Stimulated activated CD8-positive, alpha-beta memory T cell treated with anti-CD3 and anti-CD28 coated beads, Interleukin-15, amount 100 ng/mL, for 1 hour (primary cell): ENCODE results near the gene PEX26.
"Not testable (repeated sequence)": the region's sequence is repeated elsewhere in the genome, so short reads cannot be mapped to it uniquely, and the experiment has no call there.

Source experiments
- DNase-seq: peaks from one replicate; pipeline ENCODE4 v3.0.0-alpha.2; 2020; ENCODE audit warnings: low read depth

Gene PEX26

GRCh38 chr22:18096823-18097222, 19.0 kb downstream of the PEX26 start:
- no peak for DNase-seq

GRCh38 chr22:18100781-18101180, 23.0 kb downstream of the PEX26 start:
- no peak for DNase-seq

- DNase-seq, result no peak
Measured at GRCh38 chr22:18101536-18101935, 23.7 kb downstream of the PEX26 start.

GRCh38 chr22:18103527-18104269, 25.9 kb downstream of the PEX26 start:
- DNase-seq, result no peak

GRCh38 chr22:18104566-18104965, 26.8 kb downstream of the PEX26 start:
- DNase-seq, result no peak

GRCh38 chr22:18105981-18106380, 28.2 kb downstream of the PEX26 start:
- not testable (repeated sequence) for DNase-seq

GRCh38 chr22:18106550-18107341, 29.0 kb downstream of the PEX26 start:
- DNase-seq, result not testable (repeated sequence)

- no peak for DNase-seq
Measured at GRCh38 chr22:18108187-18108586, 30.4 kb downstream of the PEX26 start.

GRCh38 chr22:18109410-18110193, 31.8 kb downstream of the PEX26 start:
- no peak for DNase-seq

GRCh38 chr22:18110194-18110953, 32.6 kb downstream of the PEX26 start, which contains the start of gene TUBA8:
Gene TUBA8 (plus strand): TSS chr22:18110809. CDS start chr22:18110866, 57 bp downstream.
- DNase-seq, result no peak

GRCh38 chr22:18110954-18111758, 33.4 kb downstream of the PEX26 start:
- DNase-seq, result no peak

- no peak for DNase-seq
Measured at GRCh38 chr22:18111759-18112330, 34.1 kb downstream of the PEX26 start.

GRCh38 chr22:18112440-18112839, 34.6 kb downstream of the PEX26 start:
- DNase-seq, result no peak

- DNase-seq, result no peak
Measured at GRCh38 chr22:18113680-18114394, 36.0 kb downstream of the PEX26 start.

- no peak for DNase-seq
Measured at GRCh38 chr22:18114495-18114894, 36.7 kb downstream of the PEX26 start.

- no peak for DNase-seq
Measured at GRCh38 chr22:18114976-18115652, 37.3 kb downstream of the PEX26 start.

GRCh38 chr22:18115906-18116371, 38.1 kb downstream of the PEX26 start:
- DNase-seq, result no peak

- DNase-seq, result no peak
Measured at GRCh38 chr22:18116634-18117033, 38.8 kb downstream of the PEX26 start.

GRCh38 chr22:18118345-18118915, 40.6 kb downstream of the PEX26 start:
- no peak for DNase-seq
